ENCODE results near the gene ENTPD6.

GRCh38 chr20:25219365-25219764 lies 23.9 kb downstream of the ENTPD6 start:
- no peak for TF ChIP-seq ELF4 (IDR thresholded peaks at IDR 0.05)
- no peak for TF ChIP-seq HDGF (IDR thresholded peaks at IDR 0.05; ENCODE audit: borderline replicate concordance)
- TF ChIP-seq SP1 (IDR thresholded peaks at IDR 0.05): no peak
- TF ChIP-seq FOXA1 (IDR thresholded peaks at IDR 0.05): no peak
- no peak for TF ChIP-seq ZNF384 (IDR thresholded peaks at IDR 0.05)
- no peak for TF ChIP-seq BHLHE40 (IDR thresholded peaks at IDR 0.05; ENCODE audit: borderline replicate concordance)
- no peak for TF ChIP-seq FOXK2 (IDR thresholded peaks at IDR 0.05)
- no peak for TF ChIP-seq LEF1 (IDR thresholded peaks at IDR 0.05; ENCODE audit: borderline replicate concordance)

All from HEK293T (cell line).